Activated B cell treated with CpG ODN at 0.5 μM for 24 hours (primary cell): ENCODE results near the gene FAM168A. TPM values are rescaled to one million over a fixed set of nuclear protein-coding genes. Genes with fewer than 3 reads are reported as not detected.

Source experiments
- ATAC-seq: fragments of 200-7000 bp; cut with Tn5 transposase; one replicate; pipeline ENCODE4 v1.10.0; 2021; ENCODE audit warnings: low read depth, mild to moderate bottlenecking, moderate library complexity
- CTCF ChIA-PET: fragments of 350-600 bp; sonication (Branson Sonifier 250); formaldehyde crosslinking; loops from one replicate; lab custom pipeline; 2021; ENCODE audit warnings: antibody characterized with exemption; lab: Charles Lee
- POLR2A ChIA-PET: fragments of 350-600 bp; sonication (Branson Sonifier 250); formaldehyde crosslinking; loops from one replicate; lab custom pipeline; 2021; ENCODE audit warnings: antibody characterized with exemption; lab: Charles Lee
- DNase-seq: peaks from one replicate; pipeline ENCODE4 v3.0.0; 2022
- H3K27ac Mint-ChIP-seq: one replicate; pipeline ENCODE4 v1.8.0; 2020; ENCODE audit warnings: mixed read lengths
- H3K27me3 Mint-ChIP-seq: one replicate; pipeline ENCODE4 v1.8.0; 2021; ENCODE audit warnings: mixed read lengths
- H3K36me3 Mint-ChIP-seq: one replicate; pipeline ENCODE4 v1.8.0; 2021; ENCODE audit warnings: low read depth, mixed read lengths
- H3K4me1 Mint-ChIP-seq: one replicate; pipeline ENCODE4 v1.8.0; 2021; ENCODE audit warnings: mixed read lengths
- H3K4me3 Mint-ChIP-seq: one replicate; pipeline ENCODE4 v1.8.0; 2020; ENCODE audit warnings: mild to moderate bottlenecking, mixed read lengths
- H3K9me3 Mint-ChIP-seq: one replicate; pipeline ENCODE4 v1.8.0; 2020; ENCODE audit warnings: mixed read lengths
- intact Hi-C: fragments of 100-400 bp; cut with micrococcal nuclease; formaldehyde crosslinking; loops from one replicate; pipeline ENCODE4 v1.15.1; 2024
- total RNA-seq: library from RNA; stranded (reverse); gene quantifications from 2 replicates; pipeline ENCODE4 v1.2.3, GENCODE V29; 2022
- TF ChIP-seq, protein P1 (sequence below): fragments of 200-600 bp; IDR thresholded peaks from one replicate; pipeline ENCODE4 v1.8.0; 2022; ENCODE audit warnings: antibody characterized with exemption, mild to moderate bottlenecking

Gene FAM168A
- total RNA-seq, 1 donor from 2014 or later: 16.5 TPM

DNA sequence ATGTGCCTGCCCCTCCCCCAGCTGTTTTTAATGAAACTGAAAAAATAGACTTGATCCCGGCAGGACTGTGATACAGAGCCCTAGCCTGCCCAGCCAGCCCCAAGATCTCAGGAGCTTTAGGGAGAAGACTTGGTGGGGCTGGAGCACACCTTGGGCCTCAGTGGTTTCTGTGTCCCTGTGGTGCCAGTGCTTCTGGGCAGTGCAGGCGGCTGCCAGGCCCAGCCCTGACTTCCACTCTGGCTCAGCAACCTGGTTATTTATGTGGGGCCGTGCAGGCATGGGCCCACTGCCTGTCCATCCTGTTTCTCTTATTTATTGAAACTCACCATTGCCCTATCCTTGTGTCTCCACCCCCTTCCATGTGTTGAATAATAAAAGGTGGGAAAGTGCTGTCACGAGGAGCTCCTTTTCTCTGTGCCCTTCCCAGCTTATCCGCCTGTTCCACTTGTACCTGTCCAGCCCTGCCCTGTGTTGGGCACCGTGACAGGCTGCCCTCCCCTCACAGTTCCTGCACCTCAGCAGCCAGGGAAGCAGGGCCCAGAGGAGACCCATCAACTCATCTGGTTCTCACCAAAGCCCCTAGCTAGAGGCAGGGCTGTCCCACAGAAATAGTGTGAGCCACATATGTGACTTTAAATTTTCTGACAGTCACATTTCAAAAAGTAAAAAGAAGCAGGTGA is 201.5 kb downstream of the FAM168A start:
- ChIA-PET CTCF (interaction anchor here (1.6 to 9.2 kb wide), 2 partner anchors 46 to 61 kb away, joined by 3 to 66 read pairs; no protein-coding TSS in a partner anchor), POLR2A (no interaction called here)
- Mint-ChIP-seq H3K27ac (no peak overlapping the region), H3K9me3 (no peaks in the 10 kb centered on the region), H3K36me3 (peaks cover 75% of the 10 kb centered on the region), H3K4me3 (no peak overlapping the region), H3K4me1 (peaks cover 7% of the 10 kb centered on the region), H3K27me3 (no peaks in the 10 kb centered on the region)
- no peak for DNase-seq
- no peak for ATAC-seq
- TF ChIP-seq, protein P1, sequence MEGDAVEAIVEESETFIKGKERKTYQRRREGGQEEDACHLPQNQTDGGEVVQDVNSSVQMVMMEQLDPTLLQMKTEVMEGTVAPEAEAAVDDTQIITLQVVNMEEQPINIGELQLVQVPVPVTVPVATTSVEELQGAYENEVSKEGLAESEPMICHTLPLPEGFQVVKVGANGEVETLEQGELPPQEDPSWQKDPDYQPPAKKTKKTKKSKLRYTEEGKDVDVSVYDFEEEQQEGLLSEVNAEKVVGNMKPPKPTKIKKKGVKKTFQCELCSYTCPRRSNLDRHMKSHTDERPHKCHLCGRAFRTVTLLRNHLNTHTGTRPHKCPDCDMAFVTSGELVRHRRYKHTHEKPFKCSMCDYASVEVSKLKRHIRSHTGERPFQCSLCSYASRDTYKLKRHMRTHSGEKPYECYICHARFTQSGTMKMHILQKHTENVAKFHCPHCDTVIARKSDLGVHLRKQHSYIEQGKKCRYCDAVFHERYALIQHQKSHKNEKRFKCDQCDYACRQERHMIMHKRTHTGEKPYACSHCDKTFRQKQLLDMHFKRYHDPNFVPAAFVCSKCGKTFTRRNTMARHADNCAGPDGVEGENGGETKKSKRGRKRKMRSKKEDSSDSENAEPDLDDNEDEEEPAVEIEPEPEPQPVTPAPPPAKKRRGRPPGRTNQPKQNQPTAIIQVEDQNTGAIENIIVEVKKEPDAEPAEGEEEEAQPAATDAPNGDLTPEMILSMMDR: no peak
- intact Hi-C loops: no loop called here

DNA sequence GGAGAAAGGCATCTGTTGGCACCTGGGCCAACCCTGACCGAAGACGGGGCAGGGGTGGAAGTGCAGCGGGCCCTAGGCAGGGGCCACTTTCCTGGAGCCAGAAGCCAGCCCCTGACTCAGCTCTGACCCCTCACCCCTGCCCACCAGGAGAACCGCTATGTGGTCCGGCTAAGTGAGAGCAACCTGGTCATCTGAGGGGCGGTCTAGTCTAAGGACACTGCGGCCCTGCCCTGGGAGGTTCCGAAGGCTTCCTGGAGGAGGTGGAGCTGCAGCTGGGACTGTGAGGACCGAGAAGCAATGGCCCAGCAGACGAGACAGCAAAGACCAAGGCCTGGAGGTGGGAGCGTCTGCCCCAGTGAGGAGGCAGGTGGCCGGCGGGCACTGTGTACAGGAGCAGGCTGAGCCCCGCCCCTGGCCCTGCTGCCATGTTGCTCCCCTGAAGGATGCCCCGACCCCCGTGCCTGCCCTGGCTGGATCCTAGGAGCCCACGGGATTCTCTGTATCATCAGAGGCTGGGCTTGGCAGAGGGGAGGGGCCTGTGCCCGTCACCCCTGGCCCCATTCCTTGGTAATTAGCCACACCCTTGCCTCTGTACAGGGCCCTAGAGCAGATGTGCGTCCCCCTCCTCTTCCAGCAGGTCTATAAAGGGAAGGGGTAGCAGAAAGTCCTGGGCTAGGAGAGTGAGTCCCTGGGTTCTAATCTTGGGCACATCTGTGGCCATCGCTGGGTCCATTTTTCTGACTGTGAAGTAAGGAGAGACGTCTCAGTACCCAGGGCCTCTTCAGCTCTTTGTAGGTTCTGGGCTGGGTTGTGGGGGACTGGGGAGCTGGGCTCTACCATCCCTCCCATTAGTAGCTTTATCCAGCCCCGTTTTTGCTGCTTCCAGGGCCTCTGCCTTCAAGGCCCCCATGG is 202.4 kb downstream of the FAM168A start:
- peaks cover 79% of the 10 kb centered on the region for H3K36me3 Mint-ChIP-seq
- POLR2A ChIA-PET: no interaction called here
- TF ChIP-seq, protein P1: no peak
- H3K27me3 Mint-ChIP-seq: no peaks in the 10 kb centered on the region
- H3K4me3 Mint-ChIP-seq: no peak overlapping the region
- no peaks in the 10 kb centered on the region for H3K9me3 Mint-ChIP-seq
- CTCF ChIA-PET: interaction anchor here (4.2 to 9.2 kb wide), 2 partner anchors 45 kb away, joined by 66 to 148 read pairs; no protein-coding TSS in a partner anchor
- ATAC-seq: no peak
- no peak for DNase-seq
- no peak overlapping the region for H3K27ac Mint-ChIP-seq
- peaks cover 6% of the 10 kb centered on the region for H3K4me1 Mint-ChIP-seq
- intact Hi-C loops: no loop called here

DNA sequence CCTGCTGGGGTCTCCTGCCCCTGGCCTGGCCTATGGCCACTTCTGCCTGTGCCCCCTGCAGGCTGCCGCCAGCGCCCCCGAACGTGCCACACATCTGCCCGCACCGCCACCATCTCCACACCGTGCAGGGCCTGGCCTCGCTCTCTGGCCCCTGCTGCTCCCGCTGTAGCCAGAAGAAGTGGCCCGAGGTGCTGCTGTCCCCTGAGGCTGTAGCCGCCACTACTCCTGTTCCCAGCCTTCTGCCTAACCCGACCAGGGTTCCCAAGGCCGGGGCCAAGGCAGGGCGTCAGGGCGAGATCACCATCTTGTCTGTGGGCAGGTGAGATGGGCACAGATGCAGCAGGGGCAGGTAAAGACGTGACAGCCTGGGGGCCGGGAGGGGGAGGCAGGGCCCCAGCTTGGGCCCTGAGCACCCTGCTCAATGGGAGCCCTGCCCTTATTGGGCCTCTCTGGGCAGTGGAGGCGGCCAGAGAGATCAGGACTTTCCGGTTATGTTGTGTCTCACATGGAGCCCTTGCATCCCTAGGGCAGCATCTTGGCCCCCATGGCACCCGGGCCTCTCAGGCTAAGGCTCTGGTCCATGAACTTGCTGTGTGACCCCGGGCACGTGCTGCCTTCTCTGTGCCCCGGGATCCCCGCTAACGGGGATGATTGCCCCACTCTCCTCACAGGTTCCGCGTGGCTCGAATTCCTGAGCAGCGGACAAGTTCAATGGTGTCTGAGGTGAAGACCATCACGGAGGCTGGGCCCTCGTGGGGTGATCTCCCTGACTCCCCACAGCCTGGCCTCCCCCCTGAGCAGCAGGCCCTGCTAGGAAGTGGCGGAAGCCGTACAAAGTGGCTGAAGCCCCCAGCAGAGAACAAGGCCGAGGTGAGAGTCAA is 203.3 kb downstream of the FAM168A start:
- ChIA-PET POLR2A (no interaction called here), CTCF (interaction anchor here (1.8 to 4.2 kb wide), 5 partner anchors 12 to 44 kb away, joined by 7 to 148 read pairs (median 13); no protein-coding TSS in a partner anchor)
- H3K27me3 Mint-ChIP-seq: no peaks in the 10 kb centered on the region
- no peak overlapping the region for H3K4me3 Mint-ChIP-seq
- no peaks in the 10 kb centered on the region for H3K9me3 Mint-ChIP-seq
- peaks cover 15% of the 10 kb centered on the region for H3K4me1 Mint-ChIP-seq
- no peak for ATAC-seq
- TF ChIP-seq, protein P1: no peak
- no peak for DNase-seq
- intact Hi-C loops: no loop called here
- no peak overlapping the region for H3K27ac Mint-ChIP-seq
- H3K36me3 Mint-ChIP-seq: peaks cover 86% of the 10 kb centered on the region

DNA sequence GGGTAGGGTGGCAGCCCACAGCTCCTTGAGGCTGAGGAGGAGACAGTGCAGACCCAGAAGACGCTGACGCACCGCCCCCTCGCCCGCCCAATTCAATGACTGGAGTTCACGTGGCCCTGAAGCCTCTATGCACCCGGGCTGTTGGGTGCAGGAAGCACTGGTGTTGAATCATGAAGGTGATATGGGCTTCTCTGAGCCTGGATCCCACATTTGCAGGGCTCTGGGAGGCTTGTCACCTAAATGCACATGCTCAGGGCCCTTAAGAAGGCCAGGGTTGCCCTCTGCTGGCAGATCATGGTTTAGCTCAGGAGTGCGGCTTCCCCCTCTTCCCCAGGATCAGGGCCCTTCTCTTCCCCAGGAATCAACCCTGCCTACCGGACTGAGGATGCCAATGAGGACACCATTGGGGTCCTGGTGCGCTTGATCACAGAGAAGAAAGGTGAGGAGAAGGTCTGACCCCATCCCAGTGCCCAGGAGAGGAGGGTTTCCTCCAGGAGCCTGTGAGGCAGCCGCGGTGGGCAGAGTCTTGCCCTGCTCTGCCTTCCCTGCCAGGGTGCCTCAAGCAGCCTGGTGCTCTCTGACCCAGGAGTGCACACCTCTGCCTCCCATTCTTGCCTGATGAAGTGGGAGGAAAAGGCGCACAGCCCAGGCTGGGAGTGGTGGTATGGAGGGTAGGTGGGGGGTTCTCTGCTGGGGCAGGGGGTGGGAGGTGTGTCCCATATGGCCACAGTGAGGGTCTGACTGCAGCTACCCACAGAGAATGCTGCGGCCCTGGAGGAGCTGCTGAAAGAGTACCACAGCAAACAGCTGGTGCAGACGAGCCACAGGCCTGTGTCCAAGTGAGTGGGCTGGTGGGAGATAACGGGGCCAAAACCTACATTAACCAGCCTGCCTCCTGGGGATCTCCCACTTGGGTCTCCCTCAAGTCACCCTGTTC is 204.2 kb downstream of the FAM168A start:
- peak overlapping the region; percentile 46 for H3K27ac Mint-ChIP-seq
- ChIA-PET POLR2A (interaction anchor here (0.5 to 3.3 kb wide), 9 partner anchors 9 to 204 kb away, joined by 3 to 22 read pairs (median 5); partner anchors contain the start of genes FAM168A and RELT), CTCF (interaction anchor here (0.6 to 4.2 kb wide), 14 partner anchors 9 to 232 kb away, joined by 3 to 148 read pairs (median 7); no protein-coding TSS in a partner anchor)
- intact Hi-C loops: loop anchor here (1.0 kb wide), 2 partner anchors 17 to 42 kb away; partner anchors contain the start of gene RELT
- H3K27me3 Mint-ChIP-seq: no peaks in the 10 kb centered on the region
- H3K4me3 Mint-ChIP-seq: no peak overlapping the region
- ATAC-seq (peak; percentile 82), DNase-seq (peak; percentile 52)
- no peaks in the 10 kb centered on the region for H3K9me3 Mint-ChIP-seq
- TF ChIP-seq, protein P1: peak; percentile 24
- H3K36me3 Mint-ChIP-seq: peaks cover 82% of the 10 kb centered on the region
- H3K4me1 Mint-ChIP-seq: peaks cover 24% of the 10 kb centered on the region
